ENCODE results near the gene AP5M1. TPM values are rescaled to one million over a fixed set of nuclear protein-coding genes. Genes with fewer than 3 reads are reported as not detected.
"Not testable (repeated sequence)": the region's sequence is repeated elsewhere in the genome, so short reads cannot be mapped to it uniquely, and the experiment has no call there.

Gene AP5M1
- total RNA-seq, 2 donors from 2014 or later: 26.2 to 28.2 TPM

- H3K27ac ChIP-seq: no peak overlapping the region
- no peaks in the 10 kb centered on the region for H3K36me3 ChIP-seq
- TF ChIP-seq CTCF (IDR thresholded peaks at IDR 0.05): no peak
- no peaks in the 10 kb centered on the region for H3K27me3 ChIP-seq (replicated peaks; ENCODE audit: insufficient read depth)
- H3K4me1 ChIP-seq (ENCODE audit: control insufficient read depth in 1 of 2, low read depth in 2 of 2): no peaks in the 10 kb centered on the region
- no peak for ATAC-seq (ENCODE audit: insufficient number of reproducible peaks, low FRiP score, low read depth)
- DNase-seq (ENCODE audit: low spot score): no peak
- no peak overlapping the region for H3K4me3 ChIP-seq
- H3K9me3 ChIP-seq: no peaks in the 10 kb centered on the region
These were observed 57.5 kb downstream of the AP5M1 start for GRCh38 chr14:57326253-57326652.

GRCh38 chr14:57329833-57330232 is 61.1 kb downstream of the AP5M1 start:
- no peak for TF ChIP-seq CTCF (IDR thresholded peaks at IDR 0.05)
- ATAC-seq (ENCODE audit: insufficient number of reproducible peaks, low FRiP score, low read depth) (no peak), DNase-seq (ENCODE audit: low spot score) (no peak)
- no peaks in the 10 kb centered on the region for H3K4me1 ChIP-seq (ENCODE audit: control insufficient read depth in 1 of 2, low read depth in 2 of 2)
- H3K27me3 ChIP-seq (replicated peaks; ENCODE audit: insufficient read depth): no peaks in the 10 kb centered on the region
- no peak overlapping the region for H3K27ac ChIP-seq
- H3K4me3 ChIP-seq: no peak overlapping the region
- no peaks in the 10 kb centered on the region for H3K9me3 ChIP-seq
- H3K36me3 ChIP-seq: no peaks in the 10 kb centered on the region

GRCh38 chr14:57332475-57332874 is 63.7 kb downstream of the AP5M1 start:
- H3K9me3 ChIP-seq; DNase-seq (ENCODE audit: low spot score); H3K27ac ChIP-seq; H3K36me3 ChIP-seq; H3K4me1 ChIP-seq (ENCODE audit: control insufficient read depth in 1 of 2, low read depth in 2 of 2); H3K4me3 ChIP-seq; H3K27me3 ChIP-seq (replicated peaks; ENCODE audit: insufficient read depth); ATAC-seq (ENCODE audit: insufficient number of reproducible peaks, low FRiP score, low read depth): not testable (repeated sequence)

GRCh38 chr14:57333726-57334125 is 65.0 kb downstream of the AP5M1 start:
- H3K27ac ChIP-seq; H3K4me1 ChIP-seq (ENCODE audit: control insufficient read depth in 1 of 2, low read depth in 2 of 2); H3K9me3 ChIP-seq; H3K27me3 ChIP-seq (replicated peaks; ENCODE audit: insufficient read depth); H3K4me3 ChIP-seq; H3K36me3 ChIP-seq; DNase-seq (ENCODE audit: low spot score); ATAC-seq (ENCODE audit: insufficient number of reproducible peaks, low FRiP score, low read depth): not testable (repeated sequence)

GRCh38 chr14:57343545-57344297 is 75.0 kb downstream of the AP5M1 start:
- H3K4me1 ChIP-seq (ENCODE audit: control insufficient read depth in 1 of 2, low read depth in 2 of 2); H3K36me3 ChIP-seq; H3K27me3 ChIP-seq (replicated peaks; ENCODE audit: insufficient read depth); H3K27ac ChIP-seq; H3K9me3 ChIP-seq; DNase-seq (ENCODE audit: low spot score); H3K4me3 ChIP-seq; ATAC-seq (ENCODE audit: insufficient number of reproducible peaks, low FRiP score, low read depth): not testable (repeated sequence)

GRCh38 chr14:57345106-57345505 is 76.3 kb downstream of the AP5M1 start:
- ATAC-seq (ENCODE audit: insufficient number of reproducible peaks, low FRiP score, low read depth) (no peak), DNase-seq (ENCODE audit: low spot score) (no peak)
- H3K4me3 ChIP-seq: no peak overlapping the region
- H3K4me1 ChIP-seq (ENCODE audit: control insufficient read depth in 1 of 2, low read depth in 2 of 2): no peaks in the 10 kb centered on the region
- H3K27ac ChIP-seq: no peak overlapping the region
- TF ChIP-seq CTCF (IDR thresholded peaks at IDR 0.05): no peak
- no peaks in the 10 kb centered on the region for H3K27me3 ChIP-seq (replicated peaks; ENCODE audit: insufficient read depth)
- no peaks in the 10 kb centered on the region for H3K9me3 ChIP-seq
- H3K36me3 ChIP-seq: no peaks in the 10 kb centered on the region

GRCh38 chr14:57346741-57347140 is 78.0 kb downstream of the AP5M1 start:
- Histone ChIP-seq H3K27me3 (replicated peaks; ENCODE audit: insufficient read depth) (no peaks in the 10 kb centered on the region), H3K9me3 (no peaks in the 10 kb centered on the region), H3K36me3 (no peaks in the 10 kb centered on the region), H3K4me3 (no peak overlapping the region), H3K4me1 (ENCODE audit: control insufficient read depth in 1 of 2, low read depth in 2 of 2) (no peaks in the 10 kb centered on the region), H3K27ac (no peak overlapping the region)
- DNase-seq (ENCODE audit: low spot score) (no peak), ATAC-seq (ENCODE audit: insufficient number of reproducible peaks, low FRiP score, low read depth) (no peak)
- no peak for TF ChIP-seq CTCF (IDR thresholded peaks at IDR 0.05)
